ENCODE data around the gene PLEKHG4. TPM values are rescaled to one million over a fixed set of nuclear protein-coding genes. Genes with fewer than 3 reads are reported as not detected.

The PLEKHG4 gene
- total RNA-seq, 1 experiment from 2014 or later: 13.9 TPM

DNA sequence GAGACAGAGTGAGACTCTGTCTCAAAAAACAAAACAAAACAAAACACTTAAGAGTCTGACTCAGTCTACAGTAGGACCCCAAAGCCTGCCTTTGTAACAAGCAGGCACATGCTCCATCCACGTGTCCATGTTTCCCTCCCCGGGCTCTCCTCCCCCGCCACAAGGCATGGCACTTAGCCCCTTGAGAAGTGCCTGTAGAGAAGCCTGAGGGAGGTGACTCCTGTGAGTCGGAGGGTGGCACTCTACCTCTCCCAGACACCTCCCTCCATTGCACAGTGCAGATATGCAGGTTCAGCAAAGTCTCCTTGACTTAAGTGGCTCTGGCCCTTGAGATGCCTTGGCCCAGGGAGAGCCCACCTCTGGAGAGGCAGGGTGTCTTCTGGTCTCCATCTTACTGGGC is 38.8 kb upstream of the PLEKHG4 start:
- Histone ChIP-seq H3K23me2 (ENCODE audit: insufficient read length, low read depth, low read length, poor library complexity, severe bottlenecking) (no peaks in the 10 kb centered on the region), H3K56ac (ENCODE audit: insufficient read length, low read depth, low read length) (no peak overlapping the region), H3T11ph (ENCODE audit: low read length) (no peak overlapping the region), H3K79me2 (ENCODE audit: insufficient read depth, low read length) (no peaks in the 10 kb centered on the region; the same call in 1 of the 2 replicates), H3K79me1 (ENCODE audit: insufficient read depth, low read depth, low read length, poor library complexity, severe bottlenecking) (peaks cover 4% of the 10 kb centered on the region), H2BK20ac (ENCODE audit: low read depth, low read length, poor library complexity, severe bottlenecking) (no peak overlapping the region), H3K27me3 (ENCODE audit: insufficient read depth, low read length) (no peaks in the 10 kb centered on the region), H2BK15ac (ENCODE audit: low read depth, low read length) (no peak overlapping the region), H4K20me1 (ENCODE audit: control insufficient read depth, insufficient read depth, insufficient read length) (peaks cover 3% of the 10 kb centered on the region), H4K8ac (replicated peaks; ENCODE audit: insufficient read length, low read depth, low read length) (no peak overlapping the region), H3K4me2 (ENCODE audit: insufficient read depth, insufficient read length, low read length) (no peak overlapping the region), H3K9ac (ENCODE audit: extremely low read depth, insufficient read length, low read length) (no peak overlapping the region), H2AK5ac (ENCODE audit: insufficient read length, low read length) (no peak overlapping the region), H4K91ac (ENCODE audit: insufficient read length, low read depth, low read length) (no peak overlapping the region), H2AFZ (ENCODE audit: low read length) (no peak overlapping the region), H3K9me3 (ENCODE audit: control insufficient read depth, low read depth, low read length) (no peaks in the 10 kb centered on the region), H3K23ac (ENCODE audit: insufficient read length, low read depth, low read length) (no peak overlapping the region), H2BK12ac (ENCODE audit: insufficient read length, low read depth, low read length) (no peak overlapping the region), H2BK120ac (ENCODE audit: low read depth, low read length, poor library complexity, severe bottlenecking) (no peak overlapping the region), H3K4me1 (ENCODE audit: insufficient read depth, low read length) (peaks cover 11% of the 10 kb centered on the region; the same call in 1 of the 2 replicates), H3K18ac (ENCODE audit: insufficient read length, low read depth, low read length) (no peak overlapping the region), H3K27ac (ENCODE audit: insufficient read length, low read depth, low read length) (no peak overlapping the region), H3K4ac (ENCODE audit: low read depth, low read length) (no peak overlapping the region; the same call in 1 of the 2 replicates), H2BK5ac (ENCODE audit: insufficient read length, low read length) (no peak overlapping the region), H4K5ac (ENCODE audit: insufficient read length, low read depth, low read length) (no peak overlapping the region), H3K14ac (ENCODE audit: insufficient read depth, low read length) (no peak overlapping the region)
- Mint-ChIP-seq H3K36me3 (ENCODE audit: insufficient read depth in 1 of 3, low read depth in 3 of 3) (peaks cover 13 to 39% (median 27%) of the 10 kb centered on the region in 3 experiments), H3K27me3 (ENCODE audit: low read depth) (no peaks in the 10 kb centered on the region; the same call in 1 of the 2 replicates), H3K9me3 (no peaks in the 10 kb centered on the region), H3K4me1 (peaks cover 28 to 29% of the 10 kb centered on the region in 2 experiments), H3K27ac (peak overlapping the region in 1 of 3 experiments; percentile 68; a peak in 1 of 7 replicates), H3K4me3 (no peak overlapping the region)
- TF ChIP-seq, protein P1, sequence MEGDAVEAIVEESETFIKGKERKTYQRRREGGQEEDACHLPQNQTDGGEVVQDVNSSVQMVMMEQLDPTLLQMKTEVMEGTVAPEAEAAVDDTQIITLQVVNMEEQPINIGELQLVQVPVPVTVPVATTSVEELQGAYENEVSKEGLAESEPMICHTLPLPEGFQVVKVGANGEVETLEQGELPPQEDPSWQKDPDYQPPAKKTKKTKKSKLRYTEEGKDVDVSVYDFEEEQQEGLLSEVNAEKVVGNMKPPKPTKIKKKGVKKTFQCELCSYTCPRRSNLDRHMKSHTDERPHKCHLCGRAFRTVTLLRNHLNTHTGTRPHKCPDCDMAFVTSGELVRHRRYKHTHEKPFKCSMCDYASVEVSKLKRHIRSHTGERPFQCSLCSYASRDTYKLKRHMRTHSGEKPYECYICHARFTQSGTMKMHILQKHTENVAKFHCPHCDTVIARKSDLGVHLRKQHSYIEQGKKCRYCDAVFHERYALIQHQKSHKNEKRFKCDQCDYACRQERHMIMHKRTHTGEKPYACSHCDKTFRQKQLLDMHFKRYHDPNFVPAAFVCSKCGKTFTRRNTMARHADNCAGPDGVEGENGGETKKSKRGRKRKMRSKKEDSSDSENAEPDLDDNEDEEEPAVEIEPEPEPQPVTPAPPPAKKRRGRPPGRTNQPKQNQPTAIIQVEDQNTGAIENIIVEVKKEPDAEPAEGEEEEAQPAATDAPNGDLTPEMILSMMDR (conservative IDR thresholded peaks at IDR 0.05): no peak
- WGBS (ENCODE audit: extremely low coverage, insufficient read length, low lambda C conversion rate): no CpG with 5 or more reads among the region's 4 CpGs
- DNase-seq: no peak

Data from H9 (cell line).